Activated naive CD4-positive, alpha-beta T cell treated with anti-CD3 and anti-CD28 coated beads, Interleukin-2, amount 50 U/mL, for 72 hours (primary cell): ENCODE data around the gene KRTAP27-1. TPM values are rescaled to one million over a fixed set of nuclear protein-coding genes. Genes with fewer than 3 reads are reported as not detected.

ENCODE experiments used
- ATAC-seq, 2 donors: fragments of 150-1000 bp; cut with Tn5 transposase; 2 replicates each; pipeline ENCODE4 v1.10.0; 2021; ENCODE audit warnings: mild to moderate bottlenecking in 2 of 2, moderate library complexity in 2 of 2
- DNase-seq, 2 donors: peaks; one replicate each; pipeline ENCODE4 v3.0.0; 2021 to 2022; ENCODE audit warnings: low spot score in 2 of 2
- H3K27ac Mint-ChIP-seq, 2 donors: one replicate each; pipeline ENCODE4 v1.8.0; 2022; ENCODE audit warnings: mild to moderate bottlenecking in 2 of 2, mixed read lengths in 2 of 2
- H3K36me3 Mint-ChIP-seq, 2 donors: one replicate each; pipeline ENCODE4 v1.8.0; 2022; ENCODE audit warnings: mixed read lengths in 2 of 2
- H3K9me3 Mint-ChIP-seq, 2 donors: one replicate each; pipeline ENCODE4 v1.8.0; 2022; ENCODE audit warnings: mixed read lengths in 2 of 2
- total RNA-seq, 2 donors: library from RNA; stranded (reverse); gene quantifications; one replicate each; pipeline ENCODE4 v1.2.3, GENCODE V29; 2022

Gene KRTAP27-1
- total RNA-seq, 2 donors from 2014 or later: not detected

DNA sequence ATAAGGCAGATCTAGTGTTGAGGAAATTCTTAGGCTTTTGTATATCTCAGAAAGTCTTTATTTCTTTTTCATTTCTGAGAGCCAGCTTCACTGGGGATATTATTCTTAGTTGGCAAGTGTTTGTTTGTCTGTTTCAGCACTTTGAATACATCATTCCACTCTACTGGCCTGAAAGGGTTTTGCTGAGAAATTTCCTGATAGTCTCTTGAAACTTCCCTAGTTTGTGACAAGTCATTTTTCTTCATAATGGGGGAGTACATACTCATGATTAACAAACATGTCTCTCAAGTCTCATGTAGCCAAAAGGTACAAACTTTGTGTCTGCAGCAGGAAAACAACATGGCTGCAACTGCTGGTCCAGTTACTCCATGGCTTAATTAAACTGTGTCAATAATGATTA lies 11.1 kb downstream of the KRTAP27-1 start:
- no peak for ATAC-seq
- Mint-ChIP-seq H3K9me3 (no peaks in the 10 kb centered on the region), H3K36me3 (no peaks in the 10 kb centered on the region), H3K27ac (no peak overlapping the region)
- DNase-seq: no peak

GRCh38 chr21:30320215-30320614 lies 17.3 kb downstream of the KRTAP27-1 start, which contains the start of gene KRTAP26-1:
KRTAP26-1 (minus strand) TSS chr21:30320315; CDS start chr21:30320035, 280 bp downstream.
- ATAC-seq: no peak
- Mint-ChIP-seq H3K9me3 (no peaks in the 10 kb centered on the region), H3K36me3 (no peaks in the 10 kb centered on the region), H3K27ac (no peak within 1 kb of the TSS)
- DNase-seq: no peak

GRCh38 chr21:30315701-30316100 lies 21.8 kb downstream of the KRTAP27-1 start:
- no peak for DNase-seq
- Mint-ChIP-seq H3K36me3 (no peaks in the 10 kb centered on the region), H3K9me3 (no peaks in the 10 kb centered on the region), H3K27ac (no peak overlapping the region)
- no peak for ATAC-seq

GRCh38 chr21:30306884-30307283 lies 30.6 kb downstream of the KRTAP27-1 start:
- ATAC-seq: no peak
- H3K36me3 Mint-ChIP-seq: no peaks in the 10 kb centered on the region
- H3K27ac Mint-ChIP-seq: no peak overlapping the region
- no peak for DNase-seq
- no peaks in the 10 kb centered on the region for H3K9me3 Mint-ChIP-seq

DNA sequence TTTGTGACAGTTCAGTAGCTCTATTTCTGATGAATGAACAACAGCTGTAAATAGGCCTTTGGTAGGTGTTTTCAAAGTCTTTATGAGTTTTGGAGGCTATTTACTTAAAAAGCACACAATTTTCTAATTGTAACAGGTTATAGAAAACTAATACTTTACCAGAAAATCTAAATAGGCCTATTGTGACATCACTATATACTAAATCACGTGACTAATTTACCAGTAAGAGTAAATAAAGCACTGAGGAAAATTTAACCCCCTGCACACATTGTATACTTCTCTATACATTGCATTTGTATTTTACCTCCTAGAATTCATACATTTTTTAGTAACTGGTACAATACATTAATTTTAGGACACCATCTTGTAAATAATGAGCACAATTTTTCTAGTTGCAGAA lies 32.4 kb downstream of the KRTAP27-1 start:
- ATAC-seq: no peak
- peaks cover 0 to 6% of the 10 kb centered on the region in 2 donors for H3K9me3 Mint-ChIP-seq
- H3K36me3 Mint-ChIP-seq: no peaks in the 10 kb centered on the region
- DNase-seq: no peak
- H3K27ac Mint-ChIP-seq: no peak overlapping the region

GRCh38 chr21:30289215-30289614 lies 48.3 kb downstream of the KRTAP27-1 start, which contains the start of gene KRTAP25-1:
KRTAP25-1 (minus strand) TSS chr21:30289514; CDS start chr21:30289490, 24 bp downstream.
- no peaks in the 10 kb centered on the region for H3K9me3 Mint-ChIP-seq
- H3K27ac Mint-ChIP-seq: no peak within 1 kb of the TSS
- ATAC-seq: no peak
- no peaks in the 10 kb centered on the region for H3K36me3 Mint-ChIP-seq
- DNase-seq: no peak

Other genes with a start within 250 kb of the KRTAP27-1 start
- not detected for gene CLDN17, start 170.9 kb downstream of the KRTAP27-1 start, total RNA-seq
- gene CLDN8, start 121.6 kb downstream of the KRTAP27-1 start, total RNA-seq: not detected
- not detected for gene KRTAP24-1, start 54.7 kb downstream of the KRTAP27-1 start, total RNA-seq
- gene KRTAP25-1, start 48.2 kb downstream of the KRTAP27-1 start, total RNA-seq: not detected
- not detected for gene KRTAP26-1, start 17.4 kb downstream of the KRTAP27-1 start, total RNA-seq
- not detected for gene KRTAP23-1, start 10.9 kb upstream of the KRTAP27-1 start, total RNA-seq
- not detected for gene KRTAP13-2, start 34.6 kb upstream of the KRTAP27-1 start, total RNA-seq
- gene KRTAP13-1, start 58.3 kb upstream of the KRTAP27-1 start, total RNA-seq: not detected
- not detected for gene KRTAP13-3, start 88.2 kb upstream of the KRTAP27-1 start, total RNA-seq
- not detected for gene KRTAP13-4, start 92.5 kb upstream of the KRTAP27-1 start, total RNA-seq
- gene KRTAP15-1, start 102.6 kb upstream of the KRTAP27-1 start, total RNA-seq: not detected
- gene KRTAP19-1, start 142.7 kb upstream of the KRTAP27-1 start, total RNA-seq: not detected
- gene KRTAP19-2, start 149.7 kb upstream of the KRTAP27-1 start, total RNA-seq: not detected
- gene KRTAP19-3, start 154.3 kb upstream of the KRTAP27-1 start, total RNA-seq: not detected
- not detected for gene KRTAP19-4, start 159.5 kb upstream of the KRTAP27-1 start, total RNA-seq
- gene KRTAP19-5, start 164.4 kb upstream of the KRTAP27-1 start, total RNA-seq: not detected
- not detected for gene KRTAP19-6, start 204.2 kb upstream of the KRTAP27-1 start, total RNA-seq
- gene KRTAP19-7, start 223.6 kb upstream of the KRTAP27-1 start, total RNA-seq: not detected